Liver (tissue), 3 donors: ENCODE results near the gene ALDH1A2.

ENCODE experiments used
- ATF3 ChIP-seq: IDR thresholded peaks from 2 replicates; pipeline ENCODE4 v1.6.1; 2016; ENCODE audit warnings: antibody characterized with exemption
- CTCF ChIP-seq: fragments of 150-350 bp; IDR thresholded peaks from 2 replicates; pipeline ENCODE4 v1.5.1; 2017; ENCODE audit warnings: improper control_type of control experiment, low read depth, low read length; ENCODE audit not compliant: missing input control
- EGR1 ChIP-seq, 2 donors: IDR thresholded peaks; 2 replicates each; pipeline ENCODE4 v1.6.1; 2016 to 2018; ENCODE audit warnings: antibody characterized with exemption in 2 of 2, low read depth in 2 of 2
- GABPA ChIP-seq, 2 donors: IDR thresholded peaks in 1 of 2; conservative IDR thresholded peaks in 1 of 2; 2 replicates each; pipeline ENCODE4 v1.6.1; 2016; ENCODE audit warnings: antibody characterized with exemption in 2 of 2, mild to moderate bottlenecking in 1 of 2, moderate library complexity in 1 of 2
- JUND ChIP-seq, 2 donors: IDR thresholded peaks; 2 replicates each; pipeline ENCODE4 v1.6.1; 2016; ENCODE audit warnings: antibody characterized with exemption in 2 of 2
- MAX ChIP-seq: IDR thresholded peaks from 2 replicates; pipeline ENCODE4 v1.6.1; 2016; ENCODE audit warnings: antibody characterized with exemption
- RAD21 ChIP-seq, 2 donors: IDR thresholded peaks; 2 replicates each; pipeline ENCODE4 v1.6.1; 2016; ENCODE audit warnings: antibody characterized with exemption in 2 of 2, mild to moderate bottlenecking in 2 of 2
- REST ChIP-seq: IDR thresholded peaks from 2 replicates; pipeline ENCODE4 v1.6.1; 2016; ENCODE audit warnings: antibody characterized with exemption, mild to moderate bottlenecking
- RXRA ChIP-seq, 2 donors: IDR thresholded peaks; 2 replicates each; pipeline ENCODE4 v1.6.1; 2017 to 2018; ENCODE audit warnings: antibody characterized with exemption in 2 of 2, mild to moderate bottlenecking in 1 of 2
- SP1 ChIP-seq: IDR thresholded peaks from 2 replicates; pipeline ENCODE4 v1.6.1; 2018; ENCODE audit warnings: antibody characterized with exemption, mild to moderate bottlenecking
- TAF1 ChIP-seq: conservative IDR thresholded peaks from 2 replicates; pipeline ENCODE4 v1.6.1; 2016; ENCODE audit warnings: antibody characterized with exemption, mild to moderate bottlenecking
- YY1 ChIP-seq: IDR thresholded peaks from 2 replicates; pipeline ENCODE4 v1.6.1; 2016; ENCODE audit warnings: antibody characterized with exemption, mild to moderate bottlenecking
- ZBTB33 ChIP-seq: IDR thresholded peaks from 2 replicates; pipeline ENCODE4 v1.6.1; 2016; ENCODE audit warnings: antibody characterized with exemption
- donor health status: healthy.
- donor health status: healthy.

GRCh38 chr15:58042006-58042405 is 23.5 kb downstream of the ALDH1A2 start:
- TF ChIP-seq CTCF (no peak), GABPA (IDR thresholded peaks at IDR 0.05 in 1 of 2, conservative IDR thresholded peaks at IDR 0.05 in 1 of 2) (no peak), JUND (IDR thresholded peaks at IDR 0.05) (no peak), ZBTB33 (no peak), YY1 (no peak), SP1 (no peak), MAX (no peak), REST (no peak), RXRA (IDR thresholded peaks at IDR 0.05) (no peak), EGR1 (IDR thresholded peaks at IDR 0.05; ENCODE audit: low read depth in 2 of 2) (no peak), TAF1 (no peak), RAD21 (IDR thresholded peaks at IDR 0.05) (no peak), ATF3 (no peak)
